HG03442 (cell line): Measurements from ENCODE around the gene MPPED1.

Source experiments
- ATAC-seq: cut with Tn5 transposase; IDR thresholded peaks from one replicate; pipeline ENCODE4 v1.9.1; 2021; ENCODE audit warnings: mild to moderate bottlenecking, moderate library complexity; ENCODE audit not compliant: unreplicated experiment

MPPED1 gene

GRCh38 chr22:43409800-43410199 lies 2.0 kb upstream of the MPPED1 start:
- no peak for ATAC-seq

GRCh38 chr22:43411040-43411868 lies 560 bp upstream of the MPPED1 start:
- no peak for ATAC-seq

- no peak for ATAC-seq
Observed at GRCh38 chr22:43412808-43413795, 1.3 kb downstream of the MPPED1 start.

GRCh38 chr22:43413826-43414225 lies 2.0 kb downstream of the MPPED1 start:
- ATAC-seq: no peak

DNA sequence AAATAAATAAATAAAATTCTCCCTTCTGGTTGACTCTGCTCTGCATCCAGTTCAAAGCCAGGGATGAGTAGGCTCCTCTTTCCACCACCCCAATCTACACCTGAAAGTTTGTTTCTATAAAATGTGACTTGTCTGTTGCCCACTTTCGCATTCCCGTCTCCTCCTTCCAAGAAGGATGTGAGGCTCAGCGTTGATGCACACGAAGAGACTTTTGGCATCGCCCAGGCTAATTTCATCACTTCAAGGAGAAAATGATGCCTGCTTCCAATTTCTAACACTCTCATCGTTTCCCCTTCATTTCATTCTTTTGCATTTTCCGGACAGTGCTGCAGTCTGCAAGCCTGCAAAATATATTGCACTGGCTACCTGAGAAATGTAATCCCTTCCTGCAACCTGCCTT lies 3.9 kb downstream of the MPPED1 start:
- ATAC-seq: no peak

DNA sequence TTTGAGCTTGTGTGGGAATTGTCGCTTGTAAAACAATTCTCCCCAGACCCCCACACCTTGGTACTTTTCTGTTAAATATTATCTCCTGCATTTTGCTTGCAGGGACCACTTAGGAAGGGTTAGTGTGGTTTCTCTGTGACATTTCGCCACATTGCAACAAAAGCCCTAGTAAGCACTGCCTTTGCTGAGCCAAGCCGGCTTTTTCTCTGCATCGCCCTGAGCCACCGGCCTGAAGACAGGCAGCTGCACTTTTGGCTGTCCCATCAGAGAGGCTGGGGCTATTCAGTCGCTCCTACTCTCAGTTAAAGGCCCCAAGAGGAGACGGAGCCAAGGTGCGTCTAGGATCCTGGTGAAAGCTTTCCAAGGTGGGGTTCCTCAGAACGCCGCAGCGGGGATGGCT lies 5.7 kb downstream of the MPPED1 start:
- ATAC-seq: no peak

- ATAC-seq: no peak
Observed at GRCh38 chr22:43418079-43418825, 6.4 kb downstream of the MPPED1 start.

DNA sequence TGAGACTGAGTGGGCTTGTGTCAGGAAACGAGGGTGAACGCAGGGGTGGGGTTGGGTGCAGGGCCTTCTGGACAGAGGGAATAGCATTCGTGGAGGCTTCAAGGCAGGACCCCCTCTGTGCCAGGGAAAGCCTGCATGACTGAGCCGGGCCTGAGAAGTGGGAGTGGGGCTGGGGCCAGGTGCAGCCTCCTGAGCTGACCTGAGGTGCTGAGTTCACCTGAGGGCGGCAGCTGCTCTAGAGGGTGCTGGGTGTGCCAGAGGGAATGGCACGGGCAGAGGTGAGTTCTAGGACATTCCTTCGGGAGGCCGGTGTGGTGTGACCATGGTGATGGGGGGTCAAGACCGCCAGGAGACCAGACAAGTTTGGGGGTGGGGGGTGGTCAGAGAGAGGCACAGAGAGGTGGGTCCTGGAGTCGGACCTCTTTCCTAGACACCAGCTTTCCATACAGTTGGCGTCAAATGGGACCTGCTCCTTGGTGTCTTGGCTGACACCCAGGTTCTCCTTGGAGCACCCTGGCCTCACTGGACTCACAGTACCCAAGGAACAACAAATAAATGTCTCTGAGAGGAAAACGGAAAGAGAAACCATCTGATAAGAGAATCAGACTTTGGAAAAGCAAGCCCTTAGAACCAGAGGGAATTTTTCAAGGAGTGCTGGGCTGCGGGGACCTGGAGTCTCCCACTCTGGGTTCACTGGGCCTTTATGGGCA lies 7.7 kb downstream of the MPPED1 start:
- no peak for ATAC-seq

DNA sequence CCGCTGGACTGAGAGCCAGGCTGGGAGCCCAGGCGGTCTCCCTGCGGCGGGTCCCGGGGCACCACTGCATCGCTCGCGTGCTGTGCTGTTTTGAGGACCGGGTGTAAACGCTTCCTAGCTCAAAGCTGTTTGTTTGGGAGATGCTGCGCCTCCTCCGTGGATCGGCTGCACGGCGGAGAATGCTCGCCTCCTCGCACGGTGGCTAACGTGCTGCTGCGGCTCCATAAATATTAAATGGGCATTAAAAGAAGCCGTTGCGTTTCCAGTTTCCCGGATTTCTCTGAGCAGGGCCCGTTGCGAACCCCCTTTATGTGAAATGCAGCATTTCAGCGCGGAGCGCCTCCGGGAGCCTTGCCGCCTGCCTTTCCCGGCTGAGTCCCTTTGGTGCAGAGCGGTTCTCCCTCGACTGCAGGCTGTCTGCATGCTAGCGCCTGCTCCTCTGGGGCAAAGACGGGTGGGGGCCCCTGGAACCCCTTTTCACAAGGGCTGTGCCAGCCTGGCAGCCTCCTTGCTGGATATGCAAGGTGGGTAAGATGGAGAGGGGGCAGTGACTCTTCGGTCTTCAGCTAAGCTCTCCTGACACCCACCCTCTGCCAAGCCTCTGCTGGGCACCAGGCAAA lies 9.3 kb downstream of the MPPED1 start:
- ATAC-seq: no peak

DNA sequence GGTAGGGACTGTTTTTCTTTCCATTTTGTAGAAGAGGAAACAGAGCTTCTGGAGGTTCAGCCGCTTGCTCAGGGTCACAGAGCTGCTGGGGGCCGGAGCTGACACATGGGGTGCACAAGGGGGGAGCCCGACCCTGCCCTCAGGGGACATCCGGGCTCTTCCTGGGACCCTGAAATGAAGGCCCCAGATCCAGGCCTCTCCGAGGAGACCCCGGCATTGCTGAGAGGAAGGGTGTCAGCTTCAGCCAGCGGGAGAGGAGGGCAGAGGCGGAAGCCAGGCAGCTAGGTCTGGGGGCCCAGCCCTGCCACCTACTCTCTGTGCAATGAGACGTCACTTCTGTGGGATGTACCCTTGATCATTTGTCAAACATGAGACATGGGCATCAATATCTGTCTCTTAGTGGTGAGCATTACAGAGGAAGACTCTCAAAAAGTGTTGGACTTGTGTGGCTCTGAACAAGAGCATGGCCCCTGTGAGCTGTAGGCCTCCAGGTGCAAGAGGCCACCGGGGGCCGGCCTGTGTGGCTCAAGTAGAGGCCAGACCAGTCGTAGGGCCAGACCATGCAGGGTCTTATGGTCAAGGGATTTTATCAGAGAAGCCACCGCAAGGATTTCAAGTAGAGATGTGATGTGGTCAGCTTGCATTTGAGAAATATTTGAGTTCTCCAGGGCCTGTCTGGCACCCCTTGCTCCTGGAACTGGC lies 10.3 kb downstream of the MPPED1 start:
- ATAC-seq: no peak

DNA sequence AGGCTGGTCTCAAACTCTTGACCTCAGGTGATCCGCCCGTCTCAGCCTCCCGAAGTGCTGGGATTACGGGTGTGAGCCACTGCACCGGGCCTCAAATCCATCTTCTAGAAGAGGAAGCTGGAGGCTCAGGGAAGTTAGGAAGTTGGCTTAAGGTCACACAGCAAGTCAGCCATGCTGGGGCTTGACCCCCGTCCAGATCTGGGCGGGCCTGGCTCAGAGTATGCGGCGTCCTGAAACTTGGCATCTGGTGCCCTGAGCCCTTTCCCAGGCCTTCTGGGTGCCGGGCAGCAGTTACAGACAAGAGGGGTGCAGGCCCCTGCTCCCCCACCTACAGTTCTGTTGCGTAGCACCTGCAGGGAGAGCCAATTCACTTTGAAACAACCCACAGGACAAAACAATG lies 11.2 kb downstream of the MPPED1 start:
- ATAC-seq: no peak

DNA sequence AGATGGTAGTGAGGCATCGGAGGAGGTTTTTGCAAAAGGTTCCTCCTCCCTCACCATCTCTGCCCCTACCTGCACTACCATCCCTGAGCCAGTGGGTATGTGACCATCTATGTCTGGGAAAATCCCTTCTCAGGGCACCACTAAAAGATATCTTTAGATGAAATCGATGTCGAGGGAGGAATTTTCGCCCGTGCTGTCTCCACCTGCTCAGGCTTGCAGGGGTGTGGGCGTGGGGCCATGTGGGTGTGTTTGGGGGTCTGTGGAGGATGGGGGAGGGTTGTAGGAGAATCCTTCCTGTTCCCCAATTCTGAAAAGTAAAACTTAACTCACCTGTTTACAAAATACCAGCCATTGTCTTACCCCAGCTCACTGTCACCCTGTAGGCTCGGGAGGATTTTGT lies 12.4 kb downstream of the MPPED1 start:
- no peak for ATAC-seq

DNA sequence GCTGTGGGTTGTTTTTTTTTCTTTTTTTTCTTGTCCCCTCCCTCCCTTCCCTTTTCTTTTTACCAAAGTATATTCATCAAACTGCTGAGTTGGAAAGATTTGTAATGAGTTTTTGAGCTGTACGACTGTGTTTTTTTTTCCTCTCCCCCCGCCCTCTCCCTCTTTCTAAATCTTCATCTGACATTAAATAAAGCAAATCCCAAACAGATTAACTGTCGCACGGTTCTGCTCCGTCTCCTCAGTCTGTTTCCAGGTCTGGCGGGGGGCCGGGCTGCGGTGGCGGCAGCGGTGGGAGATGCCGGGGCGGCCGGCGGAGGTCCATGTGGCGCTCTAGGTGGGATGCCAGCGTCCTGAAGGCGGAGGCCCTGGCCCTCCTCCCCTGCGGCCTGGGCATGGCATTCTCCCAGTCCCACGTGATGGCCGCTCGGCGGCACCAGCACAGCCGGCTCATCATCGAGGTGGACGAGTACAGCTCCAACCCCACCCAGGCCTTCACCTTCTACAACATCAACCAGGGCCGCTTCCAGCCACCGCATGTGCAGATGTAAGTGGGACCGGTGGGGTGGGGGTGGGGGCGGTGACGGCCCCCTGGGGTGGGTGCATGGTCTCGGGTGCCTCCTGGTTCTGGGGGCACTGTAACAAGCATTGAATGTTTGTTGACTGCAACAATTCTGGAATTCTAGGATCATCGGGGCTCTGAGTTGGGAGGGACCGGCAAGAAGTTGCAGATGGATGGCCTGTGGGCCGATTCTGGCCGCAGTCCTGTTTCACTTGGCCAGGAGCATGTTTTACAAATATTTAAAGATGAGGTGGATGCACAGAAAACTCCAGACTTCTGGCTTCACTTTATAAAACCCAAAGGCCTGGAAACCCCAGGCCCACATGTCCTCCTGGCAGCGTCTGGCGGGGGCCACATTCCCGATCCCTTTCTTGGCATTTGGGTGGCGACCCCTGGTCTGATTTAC lies 13.1 kb downstream of the MPPED1 start:
- no peak for ATAC-seq

DNA sequence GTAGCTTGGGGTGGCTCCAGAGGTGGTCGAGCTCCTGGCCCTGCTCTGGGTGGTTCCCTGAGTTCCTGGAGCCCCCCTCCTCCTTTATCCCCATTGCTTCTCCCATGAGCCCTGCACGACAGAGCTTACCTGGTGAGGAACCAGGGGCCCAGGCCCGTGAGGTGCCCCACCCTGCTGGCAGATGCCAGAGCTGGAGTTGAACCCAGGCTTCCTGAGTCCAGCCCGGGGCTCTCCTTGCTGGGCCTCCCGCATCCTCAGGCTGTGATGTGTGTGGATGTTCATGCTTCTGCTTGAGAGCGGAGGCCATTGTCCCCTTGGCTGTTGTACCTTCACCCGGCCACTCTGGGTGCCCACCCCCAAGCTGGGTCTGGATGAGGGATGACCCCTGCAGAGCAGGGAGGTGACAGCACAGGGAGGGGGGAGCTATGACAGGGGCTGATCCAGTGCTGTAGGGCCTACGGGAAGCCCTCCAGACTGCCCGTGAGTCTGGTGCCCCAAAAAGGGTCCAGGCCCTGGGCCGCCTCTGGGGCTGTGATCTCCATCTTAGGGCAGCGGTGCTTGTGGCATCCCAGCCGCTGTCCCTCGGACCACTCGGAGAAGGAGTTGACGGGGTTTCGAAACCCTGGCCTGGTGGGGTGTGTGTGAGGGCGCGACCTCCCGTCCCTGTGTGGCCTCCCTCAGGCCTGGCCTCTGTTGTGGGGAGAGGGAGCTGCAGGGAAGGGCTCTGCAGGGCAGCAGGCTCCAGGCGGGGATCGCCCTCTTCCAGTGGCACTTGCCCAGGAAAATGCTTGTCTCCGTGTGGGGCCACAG lies 14.4 kb downstream of the MPPED1 start:
- no peak for ATAC-seq

DNA sequence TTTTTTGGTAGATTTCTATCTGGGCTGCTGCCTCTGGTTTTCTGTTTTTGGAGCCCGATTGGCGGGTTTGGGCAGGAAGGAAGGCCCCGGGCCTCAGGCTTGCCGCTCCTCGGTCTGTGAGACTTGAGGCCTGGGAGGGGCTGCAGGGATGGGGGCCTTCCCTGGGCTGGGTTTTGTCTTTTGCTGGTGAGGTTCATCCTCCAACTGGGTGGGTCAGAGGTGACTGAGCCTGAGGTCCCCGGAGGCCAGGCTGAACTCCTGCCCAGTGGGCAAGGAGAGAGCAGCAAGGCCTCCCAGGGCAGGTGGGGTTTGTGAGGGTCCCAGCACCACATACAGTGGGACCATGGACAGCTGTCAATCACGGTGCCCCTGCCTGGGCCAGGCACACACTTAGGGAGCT lies 15.0 kb downstream of the MPPED1 start:
- ATAC-seq: no peak

DNA sequence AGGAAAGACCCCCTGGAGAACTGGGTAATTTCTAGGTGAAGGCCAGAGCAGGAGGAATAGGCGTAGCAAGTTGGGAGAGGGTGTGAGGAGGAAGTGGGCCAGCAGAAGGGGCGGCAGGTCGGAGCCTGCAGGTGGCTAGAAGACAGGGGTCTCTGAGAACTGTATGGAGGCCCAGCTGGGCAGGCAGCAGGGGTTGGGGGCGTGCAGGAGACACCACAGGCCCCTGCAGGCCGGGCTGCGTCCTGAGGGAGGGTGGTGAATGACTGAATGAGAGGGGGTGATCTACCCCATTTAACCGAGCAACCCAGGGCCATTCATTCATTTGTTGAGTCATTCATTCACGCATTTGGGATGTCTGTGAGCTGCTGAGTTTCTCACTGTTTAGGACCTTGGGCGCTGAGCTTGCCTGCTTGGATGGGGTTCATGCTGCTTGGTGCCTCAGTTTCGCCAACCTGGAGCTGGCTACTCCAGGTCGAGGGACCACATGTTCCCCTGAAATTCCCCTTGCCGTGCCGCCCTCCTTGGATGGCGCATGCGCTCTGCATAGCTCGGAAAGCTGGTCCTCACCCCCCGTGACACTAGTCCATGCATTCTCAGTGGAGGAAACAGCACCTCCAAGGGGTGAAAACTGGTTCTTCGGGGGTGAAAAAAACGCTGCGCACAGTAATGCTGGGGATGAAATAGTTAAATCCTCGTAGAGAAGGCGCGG lies 15.6 kb downstream of the MPPED1 start:
- ATAC-seq: no peak

GRCh38 chr22:43428005-43428485 lies 16.2 kb downstream of the MPPED1 start:
- ATAC-seq: no peak
